IPS-18a (cell line): Measurements from ENCODE around the gene ADGRA3.

Source experiments
- H3K27ac ChIP-seq: one replicate; pipeline ENCODE4 v1.5.1; 2013; ENCODE audit warnings: low read length
- H3K27me3 ChIP-seq: one replicate; pipeline ENCODE4 v1.6.1; 2013; ENCODE audit warnings: mild to moderate bottlenecking, low read length; ENCODE audit not compliant: control insufficient read depth, insufficient read depth
- H3K36me3 ChIP-seq: one replicate; pipeline ENCODE4 v1.6.1; 2013; ENCODE audit warnings: low read depth, low read length; ENCODE audit not compliant: control insufficient read depth
- H3K4me1 ChIP-seq: one replicate; pipeline ENCODE4 v1.6.1; 2013; ENCODE audit warnings: low read depth, low read length; ENCODE audit not compliant: control insufficient read depth
- H3K4me3 ChIP-seq: one replicate; pipeline ENCODE4 v1.5.1; 2013; ENCODE audit warnings: low read length
- H3K9ac ChIP-seq: one replicate; pipeline ENCODE4 v1.6.1; 2013; ENCODE audit warnings: mild to moderate bottlenecking, low read length, moderate library complexity
- H3K9me3 ChIP-seq: one replicate; pipeline ENCODE4 v1.6.1; 2013; ENCODE audit warnings: low read depth, low read length; ENCODE audit not compliant: control insufficient read depth

The ADGRA3 gene

GRCh38 chr4:22531311-22532019, 15.6 kb upstream of the ADGRA3 start:
- Histone ChIP-seq H3K4me1 (no peaks in the 10 kb centered on the region), H3K9me3 (peaks cover 23% of the 10 kb centered on the region)

DNA sequence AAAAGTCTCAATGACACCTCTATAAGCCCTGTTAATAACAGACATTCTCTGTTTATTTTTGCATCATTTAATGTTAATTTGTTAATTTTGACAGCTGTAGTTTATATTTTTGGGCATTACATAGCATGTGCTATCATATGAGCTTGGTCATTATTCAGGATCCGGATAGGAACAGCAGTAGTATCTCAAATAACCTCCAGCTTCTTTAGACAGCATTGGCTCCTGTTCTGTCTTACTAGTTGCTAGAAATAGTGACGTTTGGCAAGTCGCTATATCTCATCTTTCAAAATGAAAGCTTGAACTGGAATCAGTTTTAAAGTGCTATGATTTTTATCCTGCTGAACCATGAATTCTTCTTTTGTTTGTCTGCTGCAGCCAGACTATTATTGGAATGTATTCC, 9.0 kb upstream of the ADGRA3 start:
- H3K4me1 ChIP-seq, result peaks cover 10% of the 10 kb centered on the region
- no peak overlapping the region for H3K27ac ChIP-seq
- H3K27me3 ChIP-seq, result no peaks in the 10 kb centered on the region
- no peaks in the 10 kb centered on the region for H3K36me3 ChIP-seq
- H3K4me3 ChIP-seq, result no peak overlapping the region
- H3K9ac ChIP-seq, result no peak overlapping the region
- H3K9me3 ChIP-seq, result no peaks in the 10 kb centered on the region

More at GRCh38 chr4:22531311-22532019, 15.6 kb upstream of the ADGRA3 start:
- Histone ChIP-seq H3K27me3 (no peaks in the 10 kb centered on the region), H3K9ac (no peak overlapping the region), H3K36me3 (no peaks in the 10 kb centered on the region), H3K4me3 (no peak overlapping the region), H3K27ac (no peak overlapping the region)

- no peak overlapping the region for H3K9ac ChIP-seq
- no peaks in the 10 kb centered on the region for H3K27me3 ChIP-seq
- peaks cover 10% of the 10 kb centered on the region for H3K4me1 ChIP-seq
- H3K9me3 ChIP-seq, result no peaks in the 10 kb centered on the region
- no peak overlapping the region for H3K27ac ChIP-seq
- no peak overlapping the region for H3K4me3 ChIP-seq
- H3K36me3 ChIP-seq, result no peaks in the 10 kb centered on the region
Observed at GRCh38 chr4:22522706-22523501, 7.0 kb upstream of the ADGRA3 start.

GRCh38 chr4:22522206-22522605, 6.3 kb upstream of the ADGRA3 start:
- Histone ChIP-seq H3K4me3 (no peak overlapping the region), H3K27me3 (peaks cover under 1% of the 10 kb centered on the region), H3K9ac (no peak overlapping the region), H3K36me3 (no peaks in the 10 kb centered on the region), H3K27ac (no peak overlapping the region), H3K9me3 (no peaks in the 10 kb centered on the region), H3K4me1 (peaks cover 10% of the 10 kb centered on the region)

GRCh38 chr4:22521240-22521639, 5.4 kb upstream of the ADGRA3 start:
- H3K9ac ChIP-seq, result no peak overlapping the region
- H3K27ac ChIP-seq, result no peak overlapping the region
- H3K4me3 ChIP-seq, result no peak overlapping the region
- H3K36me3 ChIP-seq, result no peaks in the 10 kb centered on the region
- peaks cover 8% of the 10 kb centered on the region for H3K27me3 ChIP-seq
- peaks cover 16% of the 10 kb centered on the region for H3K4me1 ChIP-seq
- H3K9me3 ChIP-seq, result no peaks in the 10 kb centered on the region

DNA sequence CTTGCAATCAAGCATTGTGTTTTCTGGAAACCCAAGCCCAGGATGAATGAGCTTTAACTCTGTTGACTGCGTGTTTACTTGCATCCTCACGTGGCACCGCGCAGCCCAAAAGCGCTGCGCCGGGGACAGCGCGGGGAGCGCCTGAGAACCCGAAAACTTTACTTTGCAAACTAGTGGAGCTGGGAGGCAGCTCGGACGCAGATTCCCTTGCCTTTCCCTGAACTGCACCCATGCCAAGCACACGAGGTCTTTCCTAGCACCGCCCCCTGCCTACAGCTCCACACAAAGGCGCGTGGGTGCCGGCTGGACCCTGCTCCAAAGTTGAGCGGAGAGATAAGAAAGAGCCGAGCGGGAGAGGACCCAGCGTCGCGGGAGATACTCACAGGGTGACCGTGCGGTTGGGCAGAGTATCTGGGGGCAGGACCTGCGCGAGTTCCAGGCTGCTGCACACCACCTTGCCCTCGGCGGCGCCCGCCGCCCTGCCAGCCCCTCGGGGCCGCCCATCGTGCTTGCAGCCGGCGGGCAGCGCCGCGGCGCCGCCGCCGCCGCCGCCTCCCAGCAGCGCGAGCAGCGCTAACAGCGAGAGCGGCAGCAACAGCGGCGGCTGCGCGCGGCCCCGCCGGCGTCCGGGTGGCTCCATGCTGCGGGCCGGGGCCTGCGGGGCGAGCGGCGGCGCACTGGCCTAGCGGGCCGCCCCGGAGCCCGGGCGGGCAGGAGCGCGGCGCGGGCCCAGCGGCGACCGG, 550 bp downstream of the ADGRA3 start:
- peak overlapping the region; percentile 63 for H3K4me3 ChIP-seq
- peak overlapping the region; percentile 1 for H3K27ac ChIP-seq
- H3K4me1 ChIP-seq, result peaks cover 14% of the 10 kb centered on the region
- no peaks in the 10 kb centered on the region for H3K36me3 ChIP-seq
- peak overlapping the region; percentile 72 for H3K9ac ChIP-seq
- no peaks in the 10 kb centered on the region for H3K9me3 ChIP-seq
- H3K27me3 ChIP-seq, result peaks cover 8% of the 10 kb centered on the region

DNA sequence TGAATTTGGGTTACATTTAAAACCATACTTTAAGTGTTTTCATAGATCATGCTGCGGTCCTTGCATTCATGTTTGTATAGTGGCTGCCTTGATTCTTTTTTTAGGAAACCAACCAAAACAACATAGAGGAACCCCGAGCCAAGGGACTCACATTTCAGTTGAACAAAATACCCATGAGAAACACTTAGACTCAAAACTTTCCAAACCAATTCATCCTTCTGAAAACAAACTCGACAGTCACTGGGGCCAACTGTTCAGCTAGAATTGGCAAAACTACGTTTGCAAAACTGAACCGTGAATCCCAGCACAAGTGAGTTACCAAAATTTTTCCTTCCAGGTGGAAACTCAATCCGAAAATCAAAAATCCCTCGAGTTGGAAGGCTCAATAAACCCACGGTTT, 1.4 kb downstream of the ADGRA3 start:
- H3K4me1 ChIP-seq, result peaks cover 14% of the 10 kb centered on the region
- no peaks in the 10 kb centered on the region for H3K36me3 ChIP-seq
- H3K27me3 ChIP-seq, result peaks cover 8% of the 10 kb centered on the region
- peak overlapping the region; percentile 1 for H3K27ac ChIP-seq
- peak overlapping the region; percentile 72 for H3K9ac ChIP-seq
- peak overlapping the region; percentile 63 for H3K4me3 ChIP-seq
- H3K9me3 ChIP-seq, result no peaks in the 10 kb centered on the region

DNA sequence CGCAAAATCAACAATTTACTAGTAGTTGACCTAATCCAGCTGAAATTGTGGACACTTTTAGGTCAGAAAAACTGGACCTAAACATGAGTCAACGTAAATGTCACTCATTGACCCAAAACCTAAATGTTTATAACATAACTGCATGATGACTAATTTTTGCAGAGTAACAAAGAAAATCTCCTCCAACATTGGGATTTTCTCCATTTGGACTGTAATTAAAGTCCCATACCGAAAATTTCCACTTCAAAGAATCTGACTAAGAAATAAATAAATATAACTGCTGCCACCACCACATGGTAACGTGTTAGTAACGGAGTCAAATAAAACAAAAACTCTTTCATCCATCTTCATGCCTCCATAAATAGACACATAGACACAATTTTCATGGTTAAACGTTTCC, 1.9 kb downstream of the ADGRA3 start:
- Histone ChIP-seq H3K36me3 (no peaks in the 10 kb centered on the region), H3K9me3 (no peaks in the 10 kb centered on the region)

DNA sequence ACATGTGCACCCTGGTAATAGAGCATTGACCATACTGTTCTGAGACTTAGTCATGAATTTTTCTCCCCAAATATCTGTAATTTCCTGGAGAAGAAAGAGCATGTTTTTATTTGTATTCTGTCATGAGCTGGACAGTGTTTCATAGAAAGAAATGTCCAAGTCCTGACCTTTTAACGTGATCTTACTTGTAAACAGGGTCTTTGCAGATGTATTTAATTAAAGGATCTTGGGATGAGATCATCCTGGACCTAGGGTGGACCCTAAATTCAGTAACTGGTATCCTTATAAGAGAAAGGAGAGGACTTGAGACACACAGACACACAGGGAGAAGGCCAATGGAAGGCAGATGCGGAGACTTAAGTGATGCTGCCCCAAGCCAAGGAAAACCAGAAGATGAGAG, 3.6 kb downstream of the ADGRA3 start:
- H3K4me3 ChIP-seq, result no peak overlapping the region
- no peaks in the 10 kb centered on the region for H3K36me3 ChIP-seq
- no peak overlapping the region for H3K27ac ChIP-seq

More for the DNA sequence above, 1.9 kb downstream of the ADGRA3 start:
- Histone ChIP-seq H3K27me3 (peaks cover 8% of the 10 kb centered on the region), H3K9ac (peak overlapping the region; percentile 72), H3K27ac (no peak overlapping the region), H3K4me1 (peaks cover 14% of the 10 kb centered on the region), H3K4me3 (peak overlapping the region; percentile 63)

GRCh38 chr4:22510750-22511149, 5.1 kb downstream of the ADGRA3 start:
- Histone ChIP-seq H3K36me3 (no peaks in the 10 kb centered on the region), H3K27me3 (no peaks in the 10 kb centered on the region), H3K27ac (no peak overlapping the region), H3K4me1 (peaks cover 33% of the 10 kb centered on the region), H3K4me3 (no peak overlapping the region), H3K9ac (no peak overlapping the region), H3K9me3 (no peaks in the 10 kb centered on the region)

More for the DNA sequence above, 3.6 kb downstream of the ADGRA3 start:
- Histone ChIP-seq H3K9me3 (no peaks in the 10 kb centered on the region), H3K27me3 (peaks cover 8% of the 10 kb centered on the region), H3K9ac (no peak overlapping the region), H3K4me1 (peaks cover 30% of the 10 kb centered on the region)

DNA sequence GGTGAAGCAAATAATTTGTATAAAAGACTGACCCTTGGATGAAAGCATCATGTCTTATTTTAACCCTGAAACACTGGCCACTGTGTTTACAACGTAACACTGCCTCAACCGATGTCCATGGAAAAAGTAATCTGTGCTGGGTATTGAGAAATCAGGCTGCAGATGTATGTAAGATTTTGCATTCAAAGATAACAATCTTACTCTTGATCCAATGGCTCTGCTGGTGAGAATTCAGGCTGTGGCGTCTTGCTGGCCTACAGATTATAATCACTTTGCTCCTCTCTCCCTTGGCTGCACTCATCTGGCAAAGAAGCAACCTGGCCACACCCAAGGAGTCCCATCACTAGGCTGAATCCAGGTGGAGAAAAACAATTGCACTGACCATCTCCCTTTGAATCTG, 7.5 kb downstream of the ADGRA3 start:
- no peaks in the 10 kb centered on the region for H3K9me3 ChIP-seq
- H3K9ac ChIP-seq, result no peak overlapping the region
- no peak overlapping the region for H3K27ac ChIP-seq
- H3K27me3 ChIP-seq, result no peaks in the 10 kb centered on the region
- no peaks in the 10 kb centered on the region for H3K36me3 ChIP-seq
- no peak overlapping the region for H3K4me3 ChIP-seq
- peaks cover 37% of the 10 kb centered on the region for H3K4me1 ChIP-seq
